OCI-LY1 (cell line): ENCODE results near the gene FOXO3.

ENCODE experiments used
- H2AFZ ChIP-seq: fragments of 200-600 bp; sonication (generic), shearing (Covaris generic); 2 replicates; pipeline ENCODE4 v1.6.0; 2014; ENCODE audit warnings: antibody characterized with exemption, mild to moderate bottlenecking, low read length
- H3F3A ChIP-seq: fragments of 200-600 bp; sonication (generic), shearing (Covaris generic); 2 replicates; pipeline ENCODE4 v1.6.0; 2014; ENCODE audit warnings: mild to moderate bottlenecking, antibody characterized with exemption, low read length, moderate library complexity; ENCODE audit not compliant: insufficient read depth
- H3K27ac ChIP-seq: fragments of 200-600 bp; sonication (generic); 2 replicates; pipeline ENCODE4 v1.5.1; 2014; ENCODE audit warnings: low read length, mixed run types, mild to moderate bottlenecking, low read depth; ENCODE audit not compliant: poor library complexity, severe bottlenecking
- H3K27me3 ChIP-seq: fragments of 200-600 bp; sonication (generic); 2 replicates; pipeline ENCODE4 v1.6.0; 2014; ENCODE audit warnings: antibody characterized with exemption, mild to moderate bottlenecking, low read length, moderate library complexity; ENCODE audit not compliant: insufficient read depth
- H3K36me3 ChIP-seq: fragments of 200-600 bp; sonication (generic); 2 replicates; pipeline ENCODE4 v1.6.1; 2014; ENCODE audit warnings: mild to moderate bottlenecking, antibody characterized with exemption, low read length, moderate library complexity, mixed read lengths; ENCODE audit not compliant: insufficient read depth
- H3K4me1 ChIP-seq: fragments of 200-600 bp; sonication (generic); 2 replicates; pipeline ENCODE4 v1.5.1; 2014; ENCODE audit warnings: mild to moderate bottlenecking, low read length, moderate library complexity; ENCODE audit not compliant: insufficient read depth, severe bottlenecking
- H3K4me2 ChIP-seq: fragments of 200-600 bp; sonication (generic), shearing (Covaris generic); 2 replicates; pipeline ENCODE4 v1.6.1; 2014; ENCODE audit warnings: low read length
- H3K4me3 ChIP-seq: fragments of 200-600 bp; sonication (generic); 2 replicates; pipeline ENCODE4 v1.5.1; 2014; ENCODE audit warnings: low read length, low read depth, mild to moderate bottlenecking, mixed read lengths; ENCODE audit not compliant: poor library complexity, severe bottlenecking
- H3K79me2 ChIP-seq: fragments of 200-600 bp; shearing (Covaris generic); 2 replicates; pipeline ENCODE4 v1.6.1; 2016; ENCODE audit warnings: mixed run types, low read length, mixed read lengths; ENCODE audit not compliant: insufficient read depth
- H3K9ac ChIP-seq: fragments of 200-600 bp; sonication (generic), shearing (Covaris generic); 2 replicates; pipeline ENCODE4 v1.6.1; 2014; ENCODE audit warnings: mild to moderate bottlenecking, low read length, mixed read lengths
- H3K9me2 ChIP-seq: fragments of 200-600 bp; sonication (generic), shearing (Covaris generic); 2 replicates; pipeline ENCODE4 v1.6.1; 2014; ENCODE audit warnings: low read depth, mild to moderate bottlenecking, low read length, mixed read lengths
- H3K9me3 ChIP-seq: fragments of 200-600 bp; shearing (Covaris generic); 2 replicates; pipeline ENCODE4 v1.6.1; 2014; ENCODE audit warnings: low read length, mixed read lengths
- H4K20me1 ChIP-seq: fragments of 200-600 bp; sonication (generic), shearing (Covaris generic); 2 replicates; pipeline ENCODE4 v1.6.0; 2016; ENCODE audit warnings: mild to moderate bottlenecking, low read length; ENCODE audit not compliant: insufficient read depth
- EZH2 ChIP-seq: fragments of 200-600 bp; sonication (generic), shearing (Covaris generic); IDR thresholded peaks from 2 replicates; pipeline ENCODE4 v1.8.0; 2017; ENCODE audit warnings: borderline replicate concordance, mixed run types, mild to moderate bottlenecking, antibody characterized with exemption, low read length, moderate library complexity, mixed read lengths
- TF ChIP-seq, protein P1 (sequence below): fragments of 200-600 bp; sonication (generic), shearing (Covaris generic); IDR thresholded peaks from 2 replicates; pipeline ENCODE4 v1.5.1; 2017; ENCODE audit warnings: mild to moderate bottlenecking, antibody characterized with exemption, low read length, moderate library complexity, mixed read lengths

FOXO3 gene

DNA sequence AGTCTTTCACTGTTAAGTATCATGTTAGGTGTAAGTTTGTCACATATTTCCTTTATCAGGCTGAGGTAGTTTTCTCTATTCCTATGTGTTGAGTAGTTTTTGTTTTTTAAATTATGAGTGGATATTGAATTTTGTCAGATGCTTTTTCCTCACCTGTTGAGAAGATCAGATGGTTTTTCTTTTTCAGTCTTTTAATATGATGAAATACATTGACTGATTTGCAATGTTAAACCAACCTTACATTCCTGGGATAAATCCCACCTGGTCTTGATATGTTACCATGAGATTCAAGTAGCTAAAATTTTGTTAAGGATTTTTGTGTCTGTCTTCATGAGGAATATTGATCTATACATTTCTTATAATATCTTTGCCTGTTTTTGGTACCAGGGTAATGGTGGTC is 52.1 kb downstream of the FOXO3 start:
- Histone ChIP-seq H2AFZ (no peak overlapping the region), H3F3A (no peaks in the 10 kb centered on the region), H3K4me2 (no peak overlapping the region), H4K20me1 (no peaks in the 10 kb centered on the region), H3K79me2 (no peaks in the 10 kb centered on the region), H3K4me1 (peaks cover 4% of the 10 kb centered on the region), H3K4me3 (no peak overlapping the region), H3K9ac (no peak overlapping the region), H3K9me2 (no peaks in the 10 kb centered on the region), H3K36me3 (no peaks in the 10 kb centered on the region; the same call in 1 of the 2 replicates), H3K27me3 (no peaks in the 10 kb centered on the region), H3K9me3 (no peaks in the 10 kb centered on the region), H3K27ac (no peak overlapping the region)
- TF ChIP-seq EZH2, result no peak
- TF ChIP-seq, protein P1, sequence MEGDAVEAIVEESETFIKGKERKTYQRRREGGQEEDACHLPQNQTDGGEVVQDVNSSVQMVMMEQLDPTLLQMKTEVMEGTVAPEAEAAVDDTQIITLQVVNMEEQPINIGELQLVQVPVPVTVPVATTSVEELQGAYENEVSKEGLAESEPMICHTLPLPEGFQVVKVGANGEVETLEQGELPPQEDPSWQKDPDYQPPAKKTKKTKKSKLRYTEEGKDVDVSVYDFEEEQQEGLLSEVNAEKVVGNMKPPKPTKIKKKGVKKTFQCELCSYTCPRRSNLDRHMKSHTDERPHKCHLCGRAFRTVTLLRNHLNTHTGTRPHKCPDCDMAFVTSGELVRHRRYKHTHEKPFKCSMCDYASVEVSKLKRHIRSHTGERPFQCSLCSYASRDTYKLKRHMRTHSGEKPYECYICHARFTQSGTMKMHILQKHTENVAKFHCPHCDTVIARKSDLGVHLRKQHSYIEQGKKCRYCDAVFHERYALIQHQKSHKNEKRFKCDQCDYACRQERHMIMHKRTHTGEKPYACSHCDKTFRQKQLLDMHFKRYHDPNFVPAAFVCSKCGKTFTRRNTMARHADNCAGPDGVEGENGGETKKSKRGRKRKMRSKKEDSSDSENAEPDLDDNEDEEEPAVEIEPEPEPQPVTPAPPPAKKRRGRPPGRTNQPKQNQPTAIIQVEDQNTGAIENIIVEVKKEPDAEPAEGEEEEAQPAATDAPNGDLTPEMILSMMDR, result no peak

DNA sequence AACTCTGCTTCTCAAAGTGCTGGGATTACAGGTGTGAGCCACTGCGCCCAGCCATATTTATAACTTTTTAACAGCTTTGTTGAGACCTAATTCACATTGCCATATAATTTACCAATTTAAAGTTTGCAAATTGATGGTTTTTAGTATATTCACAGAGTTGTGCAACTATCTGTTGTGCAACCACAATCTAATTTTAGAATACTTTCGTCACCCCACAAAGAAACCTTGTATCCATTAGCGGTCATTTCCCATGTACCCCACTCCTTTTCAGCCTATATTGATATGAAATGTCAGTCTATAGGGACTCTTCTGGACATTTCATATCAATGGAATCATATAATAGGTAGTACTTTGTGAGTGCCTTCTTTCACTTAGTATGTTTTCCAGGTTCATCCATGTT is 55.8 kb downstream of the FOXO3 start:
- Histone ChIP-seq H3K4me1 (peaks cover 17% of the 10 kb centered on the region), H3K9ac (no peak overlapping the region), H3K79me2 (no peaks in the 10 kb centered on the region), H3F3A (no peaks in the 10 kb centered on the region), H3K9me3 (no peaks in the 10 kb centered on the region), H3K4me3 (no peak overlapping the region), H3K9me2 (no peaks in the 10 kb centered on the region), H3K27me3 (no peaks in the 10 kb centered on the region), H4K20me1 (no peaks in the 10 kb centered on the region), H3K36me3 (no peaks in the 10 kb centered on the region; the same call in 1 of the 2 replicates), H3K4me2 (no peak overlapping the region), H2AFZ (no peak overlapping the region), H3K27ac (no peak overlapping the region)
- TF ChIP-seq, protein P1, result no peak
- no peak for TF ChIP-seq EZH2

DNA sequence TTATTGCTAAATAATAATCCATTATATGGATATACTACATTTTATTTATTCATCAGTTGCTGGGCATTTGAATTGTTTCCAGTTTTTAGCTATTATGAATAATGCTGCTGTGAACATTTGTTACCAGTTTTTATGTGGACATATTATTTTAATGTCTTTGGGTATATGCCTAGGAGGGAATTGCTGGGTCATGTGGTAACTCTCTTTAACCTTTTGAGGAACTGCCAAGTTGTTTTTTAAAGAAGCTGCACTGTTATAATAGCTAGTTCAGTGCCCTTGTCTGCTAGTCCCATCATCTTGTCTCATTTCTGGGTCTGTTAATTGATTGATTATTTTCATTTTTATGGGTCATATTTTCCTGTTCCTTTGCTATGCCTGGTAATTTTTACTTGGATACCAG is 56.3 kb downstream of the FOXO3 start:
- no peaks in the 10 kb centered on the region for H3F3A ChIP-seq
- no peaks in the 10 kb centered on the region; the same call in 1 of the 2 replicates for H3K36me3 ChIP-seq
- H3K9me2 ChIP-seq, result no peaks in the 10 kb centered on the region
- no peak overlapping the region for H3K4me2 ChIP-seq
- H3K9ac ChIP-seq, result no peak overlapping the region
- H4K20me1 ChIP-seq, result no peaks in the 10 kb centered on the region
- H3K79me2 ChIP-seq, result no peaks in the 10 kb centered on the region
- H2AFZ ChIP-seq, result no peak overlapping the region
- peaks cover 17% of the 10 kb centered on the region for H3K4me1 ChIP-seq
- TF ChIP-seq EZH2, result no peak
- TF ChIP-seq, protein P1, result no peak
- H3K27me3 ChIP-seq, result no peaks in the 10 kb centered on the region
- no peak overlapping the region for H3K4me3 ChIP-seq
- H3K9me3 ChIP-seq, result no peaks in the 10 kb centered on the region
- H3K27ac ChIP-seq, result no peak overlapping the region
